ENCODE measurements around the gene MBP.
"Not testable (repeated sequence)": the region's sequence is repeated elsewhere in the genome, so short reads cannot be mapped to it uniquely, and the experiment has no call there.

The MBP gene

GRCh38 chr18:76982038-76982437, 150.5 kb downstream of the MBP start:
- no peak for DNase-seq

GRCh38 chr18:76981396-76981968, 151.1 kb downstream of the MBP start:
- no peak for DNase-seq

GRCh38 chr18:76980663-76981395, 151.8 kb downstream of the MBP start:
- DNase-seq = no peak

DNA sequence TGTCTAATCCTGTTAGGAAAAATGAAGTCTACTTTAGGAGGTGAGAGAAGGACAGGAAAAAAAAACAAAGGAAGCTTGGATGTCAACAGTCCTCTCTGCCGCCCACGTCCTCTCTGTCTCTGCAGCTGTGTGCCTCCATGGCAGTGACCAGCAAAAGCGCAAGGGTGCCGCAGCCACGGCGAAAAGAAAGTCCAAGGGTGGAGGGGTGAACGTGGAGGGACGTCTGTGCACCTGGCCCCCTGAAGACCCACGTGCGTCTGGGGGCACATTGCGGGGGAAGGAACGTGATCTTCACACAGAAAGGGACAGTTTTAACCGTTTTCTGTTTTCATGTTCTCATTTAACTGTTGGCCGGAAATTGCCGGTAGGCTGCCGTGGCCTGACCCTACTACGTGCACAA, 152.7 kb downstream of the MBP start:
- no peak for DNase-seq

GRCh38 chr18:76979111-76979751, 153.4 kb downstream of the MBP start:
- no peak for DNase-seq

- no peak for DNase-seq
Measured at GRCh38 chr18:76978616-76979015, 154.0 kb downstream of the MBP start.

- DNase-seq = no peak
Measured at GRCh38 chr18:76977684-76978232, 154.8 kb downstream of the MBP start.

DNA sequence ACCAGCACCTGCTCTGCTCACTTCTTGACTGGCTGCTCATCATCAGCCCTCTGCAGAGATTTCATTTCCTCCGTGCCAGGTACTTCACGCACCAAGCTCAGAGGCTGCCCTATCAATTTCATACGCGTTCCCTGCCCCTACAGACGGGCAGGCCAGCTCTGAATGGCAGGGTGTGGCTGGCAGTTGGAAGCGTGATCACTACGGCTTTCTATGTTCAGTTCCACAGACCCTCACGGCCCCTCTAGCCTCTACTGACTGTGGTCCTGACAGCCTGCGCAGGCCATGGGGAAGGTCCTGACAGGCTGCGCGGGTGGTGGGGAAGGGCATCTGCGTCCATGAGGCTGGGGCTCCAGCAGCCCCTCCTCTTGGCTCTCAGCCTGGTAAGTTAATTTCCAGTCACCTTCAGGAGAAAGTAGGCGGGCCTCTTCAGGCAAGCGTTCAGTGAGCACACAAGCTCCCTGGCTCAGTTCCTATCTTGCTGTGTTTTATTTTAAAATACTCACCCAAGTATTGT, 155.4 kb downstream of the MBP start:
- no peak for DNase-seq

GRCh38 chr18:76975577-76976110, 156.9 kb downstream of the MBP start:
- DNase-seq = no peak

GRCh38 chr18:76974386-76974785, 158.2 kb downstream of the MBP start:
- no peak for DNase-seq

DNA sequence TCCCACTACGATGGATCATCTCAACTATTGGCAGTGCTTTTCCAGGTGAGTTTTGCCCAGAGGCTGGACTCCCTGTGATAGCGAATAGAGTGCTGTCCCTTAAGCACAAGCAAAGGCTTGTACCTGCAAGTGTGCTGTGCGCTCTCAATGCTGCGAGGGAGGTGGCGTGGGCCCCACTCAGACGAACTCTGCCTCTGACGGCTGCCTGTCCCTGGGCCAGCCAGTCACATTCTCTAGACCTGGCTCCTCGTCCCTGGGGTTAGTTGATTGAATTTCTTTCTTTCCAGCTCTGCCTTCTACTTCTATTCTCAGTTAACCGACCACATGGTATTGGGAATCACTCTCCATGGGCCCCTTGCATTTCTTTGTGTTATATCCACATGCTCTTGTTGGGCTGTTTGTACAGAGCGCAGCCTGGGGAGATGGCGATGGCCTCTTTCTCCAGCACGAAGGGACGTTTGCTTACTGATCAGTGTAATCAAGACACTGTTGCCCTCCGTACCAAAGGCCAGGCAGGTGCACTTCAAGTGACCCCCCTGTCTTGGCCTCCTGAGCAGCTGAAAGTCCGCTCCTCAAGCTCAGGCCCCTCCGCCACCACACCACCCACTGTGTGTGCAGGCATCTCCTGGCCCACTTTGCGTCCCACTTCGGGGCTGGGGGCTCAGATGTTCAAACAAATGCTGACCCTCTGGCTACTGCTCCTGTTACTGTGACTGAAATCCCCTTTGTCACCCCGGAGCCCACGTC, 158.9 kb downstream of the MBP start:
- no peak for DNase-seq

GRCh38 chr18:76972846-76973519, 159.6 kb downstream of the MBP start:
- DNase-seq = no peak

DNA sequence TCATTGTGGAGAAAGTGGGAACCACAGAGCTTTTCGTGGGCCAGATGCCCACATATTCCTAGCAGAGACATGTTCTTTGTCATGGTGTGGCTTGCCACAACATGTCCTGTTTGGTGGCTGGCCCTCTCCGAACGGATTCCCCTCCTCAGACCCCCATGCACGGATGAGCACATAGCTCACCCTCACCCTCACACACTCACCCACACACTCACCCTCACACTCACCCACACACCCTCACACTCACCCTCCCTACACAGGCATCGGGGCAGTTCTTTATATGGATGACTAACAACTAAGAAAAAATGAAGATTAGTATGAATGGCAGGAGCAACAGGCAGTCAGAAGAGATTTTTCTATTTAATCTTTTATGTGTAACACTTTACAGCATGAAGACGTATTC, 160.3 kb downstream of the MBP start:
- no peak for DNase-seq

DNA sequence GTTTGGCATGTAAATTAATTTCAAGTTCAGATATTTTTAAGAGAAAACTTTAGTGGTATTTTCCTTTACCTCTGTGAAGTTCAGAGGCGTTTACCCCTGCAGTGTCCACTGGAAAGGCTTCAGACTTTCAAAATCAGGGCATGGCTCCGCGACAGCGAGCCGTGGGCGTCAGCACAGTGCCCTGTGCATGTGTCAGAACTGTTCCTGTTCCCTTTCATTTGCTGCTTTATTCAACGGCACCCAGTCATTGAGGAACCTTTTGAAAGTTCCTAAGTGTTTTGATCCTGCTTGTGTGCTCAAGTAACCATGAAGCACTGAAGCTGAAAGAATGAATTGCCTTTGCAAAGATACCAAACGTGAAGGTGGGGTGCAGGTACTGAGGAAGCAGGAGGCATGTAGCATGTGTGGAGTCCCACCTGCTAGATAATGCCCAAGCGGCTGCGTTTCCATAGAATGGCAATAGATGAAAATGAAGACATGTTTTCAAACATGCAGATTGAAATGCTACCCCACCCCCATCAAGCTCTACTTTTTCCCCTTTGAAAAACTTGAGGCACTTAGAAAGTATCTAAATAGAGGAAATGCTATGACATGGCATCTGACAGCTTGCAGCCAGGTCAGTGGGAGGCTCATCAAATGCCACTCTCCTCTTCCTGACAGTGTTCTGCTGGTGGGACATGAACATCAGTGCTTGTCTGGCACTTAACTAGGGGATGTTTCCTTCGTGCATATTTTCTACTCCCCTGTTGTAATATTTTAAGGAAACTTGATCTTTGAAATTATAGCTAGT, 161.6 kb downstream of the MBP start:
- DNase-seq = no peak

DNA sequence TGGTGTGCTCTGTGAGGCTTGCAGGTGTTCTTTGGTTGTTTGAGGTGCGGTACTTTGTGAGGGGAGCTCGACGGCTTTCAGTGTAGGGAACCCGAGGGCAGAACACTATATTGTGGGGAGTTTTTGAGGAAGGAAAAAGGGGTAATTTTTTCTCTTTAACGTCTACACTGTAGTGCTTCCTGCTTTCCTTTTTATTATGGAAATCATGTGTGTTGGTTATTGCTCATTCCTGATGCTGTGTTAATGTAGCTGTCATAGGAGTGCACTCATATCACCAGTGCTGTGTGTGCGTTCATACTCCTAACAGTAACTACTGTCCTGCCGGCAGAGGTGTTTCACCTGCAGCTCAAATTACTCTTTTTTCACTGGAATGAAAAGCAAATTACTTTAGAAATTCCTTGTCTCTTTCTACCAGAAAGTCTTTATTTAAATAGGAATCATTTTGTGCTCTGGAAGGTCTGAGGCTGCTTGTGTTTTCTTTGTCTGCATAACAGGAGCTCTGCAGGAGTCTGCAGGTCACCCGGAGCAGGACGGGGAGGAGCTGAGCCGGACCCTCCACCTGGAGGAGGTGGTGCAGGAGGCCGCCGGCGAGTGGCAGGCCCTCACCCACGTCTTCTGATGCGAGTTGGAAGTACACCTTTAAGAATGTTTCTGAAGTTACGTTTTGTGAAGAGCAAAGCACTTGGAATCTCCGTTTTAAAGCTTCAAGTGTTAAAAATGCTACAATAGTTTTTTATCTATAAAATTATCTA, 164.7 kb downstream of the MBP start:
- DNase-seq = no peak

DNA sequence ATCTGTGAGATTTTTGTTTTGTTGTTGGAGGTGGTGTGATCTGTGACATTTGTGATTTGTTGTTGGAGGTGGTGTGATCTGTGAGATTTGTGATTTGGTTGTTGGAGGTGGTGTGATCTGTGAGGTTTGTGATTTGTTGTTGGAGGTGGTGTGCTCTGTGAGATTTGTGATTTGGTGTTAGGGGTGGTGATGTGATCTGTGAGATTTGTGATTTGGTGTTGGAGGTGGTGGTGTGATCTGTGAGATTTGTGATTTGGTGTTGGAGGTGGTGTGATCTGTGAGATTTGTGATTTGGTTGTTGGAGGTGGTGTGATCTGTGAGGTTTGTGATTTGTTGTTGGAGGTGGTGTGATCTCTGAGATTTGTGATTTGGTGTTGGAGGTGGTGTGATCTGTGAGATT, 165.3 kb downstream of the MBP start:
- DNase-seq = not testable (repeated sequence)

- DNase-seq = not testable (repeated sequence)
Measured at GRCh38 chr18:76965555-76966151, 166.9 kb downstream of the MBP start.

DNA sequence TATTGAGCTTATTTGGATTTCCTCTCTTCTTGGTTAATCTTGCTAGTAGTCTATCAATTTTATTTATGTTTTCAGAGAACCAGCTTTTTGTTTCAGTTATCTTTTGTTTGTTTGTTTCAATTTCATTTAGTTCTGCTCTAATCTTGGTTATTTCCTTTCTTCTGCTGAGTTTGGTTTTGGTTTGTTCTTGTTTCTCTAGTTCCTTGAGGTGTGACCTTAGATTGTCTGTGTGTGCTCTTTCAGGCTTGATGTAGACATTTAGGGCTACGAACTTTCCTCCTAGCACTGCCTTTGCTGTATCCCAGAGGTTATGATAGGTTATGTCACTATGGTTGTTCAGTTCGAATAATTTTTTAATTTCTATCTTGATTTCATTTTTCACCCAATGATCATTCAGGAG, 168.6 kb downstream of the MBP start:
- no peak for DNase-seq

- no peak for DNase-seq
Measured at GRCh38 chr18:76962851-76963250, 169.7 kb downstream of the MBP start.

GRCh38 chr18:76960528-76961035, 172.0 kb downstream of the MBP start:
- DNase-seq = no peak
